ENCODE data around the gene ZSCAN9.

The ZSCAN9 gene

GRCh38 chr6:28240471-28240870 is 15.4 kb downstream of the ZSCAN9 start:
- Mint-ChIP-seq H3K4me3 (no peak overlapping the region), H3K27ac (peak overlapping the region; percentile 12), H3K27me3 (no peaks in the 10 kb centered on the region), H3K9me3 (no peaks in the 10 kb centered on the region), H3K4me1 (ENCODE audit: low read depth) (peaks cover 56% of the 10 kb centered on the region), H3K36me3 (ENCODE audit: low read depth) (peaks cover 39% of the 10 kb centered on the region)
- intact Hi-C loops (cut with micrococcal nuclease): no loop called here

GRCh38 chr6:28243946-28244345 is 18.9 kb downstream of the ZSCAN9 start:
- Mint-ChIP-seq H3K4me1 (ENCODE audit: low read depth) (peaks cover 36% of the 10 kb centered on the region), H3K27ac (peak overlapping the region; percentile 95), H3K27me3 (no peaks in the 10 kb centered on the region), H3K36me3 (ENCODE audit: low read depth) (peaks cover 61% of the 10 kb centered on the region), H3K9me3 (no peaks in the 10 kb centered on the region), H3K4me3 (no peak overlapping the region)
- intact Hi-C loops (cut with micrococcal nuclease): no loop called here

DNA sequence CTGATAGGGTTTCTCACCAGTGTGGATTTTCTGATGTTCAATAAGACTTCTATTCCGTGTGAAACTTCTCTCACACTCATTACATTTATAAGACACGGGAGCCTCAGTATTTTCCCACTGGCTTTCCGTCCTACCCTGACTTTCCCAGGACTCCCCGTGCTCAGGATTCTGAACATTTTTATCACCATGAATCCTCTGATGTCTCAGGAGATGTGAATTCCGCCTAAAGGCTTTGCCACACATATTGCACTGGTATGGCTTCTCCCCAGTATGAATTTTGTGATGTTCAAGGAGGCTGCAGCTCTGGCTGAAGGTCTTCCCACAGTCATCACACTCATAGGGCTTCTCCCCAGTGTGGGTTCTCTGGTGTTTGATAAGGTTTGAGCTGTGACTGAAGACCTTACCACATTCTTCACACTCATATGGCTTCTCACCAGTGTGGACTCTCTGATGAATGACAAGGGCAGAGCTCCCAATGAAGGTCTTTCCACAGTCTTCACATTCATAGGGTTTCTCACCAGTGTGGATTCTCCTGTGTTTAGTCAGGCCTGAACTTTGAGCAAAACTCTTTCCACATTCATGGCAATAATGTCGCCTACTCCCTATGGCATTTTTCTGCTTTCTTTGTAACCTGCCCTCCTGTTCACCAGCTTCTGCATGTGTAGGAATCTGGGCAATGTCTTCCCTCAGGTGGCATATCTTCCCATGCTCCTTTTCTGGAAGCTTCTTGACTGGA is 20.3 kb downstream of the ZSCAN9 start:
- Mint-ChIP-seq H3K27ac (peak overlapping the region; percentile 20), H3K4me3 (no peak overlapping the region), H3K9me3 (no peaks in the 10 kb centered on the region), H3K36me3 (ENCODE audit: low read depth) (peaks cover 69% of the 10 kb centered on the region), H3K27me3 (no peaks in the 10 kb centered on the region), H3K4me1 (ENCODE audit: low read depth) (peaks cover 30% of the 10 kb centered on the region)
- intact Hi-C loops (cut with micrococcal nuclease): no loop called here

GRCh38 chr6:28248916-28249315 is 23.8 kb downstream of the ZSCAN9 start:
- intact Hi-C loops (cut with micrococcal nuclease): no loop called here
- Mint-ChIP-seq H3K36me3 (ENCODE audit: low read depth) (peaks cover 80% of the 10 kb centered on the region), H3K27me3 (no peaks in the 10 kb centered on the region), H3K4me3 (no peak overlapping the region), H3K4me1 (ENCODE audit: low read depth) (peaks cover 14% of the 10 kb centered on the region), H3K27ac (no peak overlapping the region), H3K9me3 (no peaks in the 10 kb centered on the region)

- Mint-ChIP-seq H3K4me3 (peak overlapping the region; percentile 26), H3K27me3 (no peaks in the 10 kb centered on the region), H3K9me3 (no peaks in the 10 kb centered on the region), H3K36me3 (ENCODE audit: low read depth) (peaks cover 62% of the 10 kb centered on the region), H3K27ac (no peak overlapping the region), H3K4me1 (ENCODE audit: low read depth) (peaks cover 14% of the 10 kb centered on the region)
- intact Hi-C loops (cut with micrococcal nuclease): loop anchor here (5.0 kb wide), 2 partner anchors 33 to 102 kb away; no protein-coding TSS in a partner anchor
Measured at GRCh38 chr6:28250747-28251146, 25.7 kb downstream of the ZSCAN9 start.

DNA sequence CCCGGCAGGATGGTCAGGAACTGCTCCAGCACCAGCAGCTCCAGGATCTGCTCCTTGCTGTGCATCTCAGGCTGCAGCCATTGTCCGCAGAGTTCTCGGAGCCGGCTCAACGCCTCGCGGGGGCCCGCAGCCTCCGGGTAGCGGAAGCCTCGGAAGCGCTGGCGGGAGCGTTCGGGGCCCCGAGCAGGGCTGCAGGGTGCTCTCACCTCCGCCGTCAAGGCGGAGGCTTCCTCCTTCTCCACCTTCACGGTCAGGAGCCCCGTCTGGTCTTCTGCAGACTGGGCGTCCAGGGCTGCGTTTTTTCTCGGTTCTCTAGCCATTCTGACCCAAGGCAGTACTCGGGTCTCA is 26.6 kb downstream of the ZSCAN9 start:
- Mint-ChIP-seq H3K27me3 (no peaks in the 10 kb centered on the region), H3K4me3 (peak overlapping the region; percentile 97), H3K36me3 (ENCODE audit: low read depth) (peaks cover 53% of the 10 kb centered on the region), H3K4me1 (ENCODE audit: low read depth) (peaks cover 14% of the 10 kb centered on the region), H3K9me3 (no peaks in the 10 kb centered on the region), H3K27ac (peak overlapping the region; percentile 90)
- intact Hi-C loops (cut with micrococcal nuclease): loop anchor here (2.0 to 5.0 kb wide), 4 partner anchors 15 to 115 kb away; partner anchors contain the start of gene ZSCAN26

- intact Hi-C loops (cut with micrococcal nuclease): loop anchor here (2.0 to 5.0 kb wide), 4 partner anchors 15 to 115 kb away; partner anchors contain the start of gene ZSCAN26
Measured at GRCh38 chr6:28252009-28252975, 27.2 kb downstream of the ZSCAN9 start, which contains the start of gene ZKSCAN4. ZKSCAN4 (minus strand) TSS chr6:28252269; CDS start chr6:28251980, 289 bp downstream.

GRCh38 chr6:28254121-28254519 is 29.0 kb downstream of the ZSCAN9 start:
- intact Hi-C loops (cut with micrococcal nuclease): loop anchor here (5.0 kb wide), 2 partner anchors 37 to 98 kb away; no protein-coding TSS in a partner anchor
- Mint-ChIP-seq H3K4me3 (no peak overlapping the region), H3K27ac (peak overlapping the region; percentile 90), H3K27me3 (no peaks in the 10 kb centered on the region), H3K4me1 (ENCODE audit: low read depth) (peaks cover 20% of the 10 kb centered on the region), H3K36me3 (ENCODE audit: low read depth) (peaks cover 34% of the 10 kb centered on the region), H3K9me3 (peaks cover 9% of the 10 kb centered on the region)

More at GRCh38 chr6:28252009-28252975, 27.2 kb downstream of the ZSCAN9 start, which contains the start of gene ZKSCAN4:
- Mint-ChIP-seq H3K27me3 (no peaks in the 10 kb centered on the region), H3K4me3 (peak within 1 kb of the TSS; percentile 97), H3K36me3 (ENCODE audit: low read depth) (peaks cover 46% of the 10 kb centered on the region), H3K27ac (peak within 1 kb of the TSS; percentile 90), H3K9me3 (no peaks in the 10 kb centered on the region), H3K4me1 (ENCODE audit: low read depth) (peaks cover 14% of the 10 kb centered on the region)

DNA sequence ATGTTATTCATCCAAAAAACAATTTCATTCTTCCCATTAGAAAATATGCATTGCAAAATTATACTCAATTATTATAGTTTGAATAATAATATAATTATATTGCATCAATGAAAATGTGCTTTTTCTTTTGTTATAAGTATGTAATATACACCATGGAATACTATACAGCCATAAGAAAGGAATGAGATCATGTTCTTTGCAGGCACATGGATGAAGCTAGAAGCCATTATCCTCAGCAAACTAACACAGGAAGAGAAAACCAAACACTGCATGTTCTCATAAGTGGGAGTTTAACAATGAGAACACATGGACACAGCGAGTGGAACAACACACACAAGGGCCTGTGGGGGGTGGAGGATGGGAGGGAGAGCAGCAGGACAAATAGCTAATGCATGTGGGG is 32.0 kb downstream of the ZSCAN9 start:
- Mint-ChIP-seq H3K36me3 (ENCODE audit: low read depth) (peaks cover 21% of the 10 kb centered on the region), H3K4me3 (no peak overlapping the region), H3K27me3 (peaks cover 11% of the 10 kb centered on the region), H3K27ac (no peak overlapping the region), H3K4me1 (ENCODE audit: low read depth) (peaks cover 14% of the 10 kb centered on the region), H3K9me3 (peaks cover 30% of the 10 kb centered on the region)
- intact Hi-C loops (cut with micrococcal nuclease): no loop called here

DNA sequence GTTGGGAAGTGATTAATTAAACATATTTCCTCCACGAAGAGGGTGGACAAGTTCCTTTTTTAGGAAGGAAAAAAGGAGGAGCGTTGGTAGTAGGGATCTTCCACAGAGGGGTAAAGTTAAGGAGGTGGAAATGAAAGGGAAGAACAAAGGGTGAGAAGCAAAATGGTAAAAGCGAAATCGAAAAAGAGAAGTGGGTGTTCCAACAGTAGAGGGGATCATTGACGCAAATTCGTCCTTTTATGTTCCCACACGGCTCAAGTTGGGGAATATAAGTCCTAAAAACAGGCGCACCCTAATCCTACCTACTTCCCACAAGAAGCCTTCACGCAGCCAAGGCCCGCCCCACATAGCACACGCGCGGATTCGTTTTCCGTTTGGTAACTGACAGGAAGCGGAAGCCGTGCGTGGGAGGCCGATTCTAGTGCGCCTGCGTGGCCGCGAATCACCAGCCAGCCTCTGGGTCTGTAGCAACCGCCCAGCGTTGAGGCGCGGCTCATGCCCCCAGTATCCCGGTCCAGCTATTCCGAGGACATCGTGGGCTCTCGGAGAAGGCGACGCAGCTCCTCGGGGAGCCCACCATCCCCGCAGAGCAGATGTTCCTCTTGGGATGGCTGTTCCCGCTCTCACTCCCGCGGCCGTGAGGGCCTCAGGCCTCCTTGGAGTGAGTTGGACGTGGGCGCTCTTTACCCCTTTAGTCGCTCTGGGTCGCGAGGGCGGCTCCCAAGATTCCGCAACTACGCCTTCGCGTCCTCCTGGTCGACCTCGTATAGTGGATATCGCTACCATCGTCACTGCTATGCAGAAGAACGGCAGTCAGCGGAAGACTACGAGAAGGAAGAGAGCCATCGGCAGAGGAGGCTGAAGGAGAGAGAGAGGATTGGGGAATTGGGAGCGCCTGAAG is 34.1 kb downstream of the ZSCAN9 start, which contains the start of gene NKAPL:
TSS of gene NKAPL (plus strand) at position 421 of the 901 bp plus-strand sequence. CDS start at position 496, 75 bp downstream.
- H3K27ac Mint-ChIP-seq: peak within 1 kb of the TSS; percentile 88
- H3K4me3 Mint-ChIP-seq: peak within 1 kb of the TSS; percentile 59
- H3K36me3 Mint-ChIP-seq (ENCODE audit: low read depth): peaks cover 13% of the 10 kb centered on the region
- peaks cover 30% of the 10 kb centered on the region for H3K9me3 Mint-ChIP-seq
- peaks cover 6% of the 10 kb centered on the region for H3K4me1 Mint-ChIP-seq (ENCODE audit: low read depth)
- peaks cover 11% of the 10 kb centered on the region for H3K27me3 Mint-ChIP-seq
- intact Hi-C loops (cut with micrococcal nuclease): no loop called here

DNA sequence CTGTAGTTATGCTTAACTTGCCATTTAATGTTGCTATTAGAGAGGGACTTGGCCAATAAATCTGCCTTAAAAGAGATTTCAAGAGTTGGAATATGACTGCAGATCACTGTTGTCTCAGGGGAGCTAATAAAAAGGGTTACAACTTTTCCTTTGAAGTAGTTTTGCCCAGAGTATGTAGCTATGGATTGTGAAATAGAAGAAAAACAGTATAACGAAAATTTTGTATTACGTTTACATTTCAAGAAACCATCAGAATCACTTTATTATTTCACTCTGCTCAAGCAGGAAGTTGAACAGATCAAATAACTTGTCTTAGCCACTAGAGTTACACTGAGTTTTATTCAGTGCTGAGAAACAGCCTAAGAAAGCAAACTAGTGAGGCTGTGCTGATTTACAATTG is 38.8 kb downstream of the ZSCAN9 start:
- peaks cover 11% of the 10 kb centered on the region for H3K27me3 Mint-ChIP-seq
- intact Hi-C loops (cut with micrococcal nuclease): no loop called here
- H3K4me3 Mint-ChIP-seq: no peak overlapping the region

DNA sequence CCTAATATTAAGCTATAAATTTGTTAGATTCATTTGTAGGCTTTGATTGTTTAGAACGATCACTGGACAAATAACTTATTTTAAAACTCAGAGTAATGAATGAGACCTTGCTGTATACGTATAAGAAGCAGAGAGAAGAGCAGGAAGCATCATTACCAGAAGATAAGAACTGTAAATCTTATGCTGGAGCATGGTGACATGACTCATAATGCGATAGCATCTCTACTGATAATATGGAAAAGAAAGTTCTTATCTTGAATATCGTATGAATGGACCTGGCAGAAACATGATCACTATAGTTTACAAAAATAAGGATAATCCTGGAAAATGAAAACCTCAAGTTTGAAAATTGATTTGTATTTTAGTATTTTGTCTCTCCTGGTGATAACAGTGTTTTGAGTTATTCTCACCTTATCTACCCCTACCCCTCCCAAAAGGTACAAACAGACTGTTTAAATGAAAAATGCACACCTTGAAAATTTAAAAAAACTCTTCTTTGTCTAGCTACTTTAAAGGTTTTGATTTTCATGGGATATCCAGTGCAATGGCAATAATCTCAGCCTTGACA is 39.8 kb downstream of the ZSCAN9 start:
- H3K9me3 Mint-ChIP-seq: peaks cover 14% of the 10 kb centered on the region
- peaks cover 5% of the 10 kb centered on the region for H3K27me3 Mint-ChIP-seq
- H3K4me3 Mint-ChIP-seq: no peak overlapping the region

More for the DNA sequence above, 38.8 kb downstream of the ZSCAN9 start:
- H3K27ac Mint-ChIP-seq: no peak overlapping the region
- H3K4me1 Mint-ChIP-seq (ENCODE audit: low read depth): peaks cover 2% of the 10 kb centered on the region
- H3K9me3 Mint-ChIP-seq: peaks cover 24% of the 10 kb centered on the region
- H3K36me3 Mint-ChIP-seq (ENCODE audit: low read depth): peaks cover 8% of the 10 kb centered on the region

More for the DNA sequence above, 39.8 kb downstream of the ZSCAN9 start:
- Mint-ChIP-seq H3K4me1 (ENCODE audit: low read depth) (no peaks in the 10 kb centered on the region), H3K36me3 (ENCODE audit: low read depth) (no peaks in the 10 kb centered on the region), H3K27ac (no peak overlapping the region)
- intact Hi-C loops (cut with micrococcal nuclease): loop anchor here (5.0 kb wide), 1 partner anchor 72 kb away; the partner anchor contains the start of gene ZSCAN31
